ENCODE measurements around the gene PYGO2. TPM values are rescaled to one million over a fixed set of nuclear protein-coding genes. Genes with fewer than 3 reads are reported as not detected.

The PYGO2 gene, protein sequence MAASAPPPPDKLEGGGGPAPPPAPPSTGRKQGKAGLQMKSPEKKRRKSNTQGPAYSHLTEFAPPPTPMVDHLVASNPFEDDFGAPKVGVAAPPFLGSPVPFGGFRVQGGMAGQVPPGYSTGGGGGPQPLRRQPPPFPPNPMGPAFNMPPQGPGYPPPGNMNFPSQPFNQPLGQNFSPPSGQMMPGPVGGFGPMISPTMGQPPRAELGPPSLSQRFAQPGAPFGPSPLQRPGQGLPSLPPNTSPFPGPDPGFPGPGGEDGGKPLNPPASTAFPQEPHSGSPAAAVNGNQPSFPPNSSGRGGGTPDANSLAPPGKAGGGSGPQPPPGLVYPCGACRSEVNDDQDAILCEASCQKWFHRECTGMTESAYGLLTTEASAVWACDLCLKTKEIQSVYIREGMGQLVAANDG
- 11.1 and 11.7 TPM in 2 replicates for total RNA-seq

DNA sequence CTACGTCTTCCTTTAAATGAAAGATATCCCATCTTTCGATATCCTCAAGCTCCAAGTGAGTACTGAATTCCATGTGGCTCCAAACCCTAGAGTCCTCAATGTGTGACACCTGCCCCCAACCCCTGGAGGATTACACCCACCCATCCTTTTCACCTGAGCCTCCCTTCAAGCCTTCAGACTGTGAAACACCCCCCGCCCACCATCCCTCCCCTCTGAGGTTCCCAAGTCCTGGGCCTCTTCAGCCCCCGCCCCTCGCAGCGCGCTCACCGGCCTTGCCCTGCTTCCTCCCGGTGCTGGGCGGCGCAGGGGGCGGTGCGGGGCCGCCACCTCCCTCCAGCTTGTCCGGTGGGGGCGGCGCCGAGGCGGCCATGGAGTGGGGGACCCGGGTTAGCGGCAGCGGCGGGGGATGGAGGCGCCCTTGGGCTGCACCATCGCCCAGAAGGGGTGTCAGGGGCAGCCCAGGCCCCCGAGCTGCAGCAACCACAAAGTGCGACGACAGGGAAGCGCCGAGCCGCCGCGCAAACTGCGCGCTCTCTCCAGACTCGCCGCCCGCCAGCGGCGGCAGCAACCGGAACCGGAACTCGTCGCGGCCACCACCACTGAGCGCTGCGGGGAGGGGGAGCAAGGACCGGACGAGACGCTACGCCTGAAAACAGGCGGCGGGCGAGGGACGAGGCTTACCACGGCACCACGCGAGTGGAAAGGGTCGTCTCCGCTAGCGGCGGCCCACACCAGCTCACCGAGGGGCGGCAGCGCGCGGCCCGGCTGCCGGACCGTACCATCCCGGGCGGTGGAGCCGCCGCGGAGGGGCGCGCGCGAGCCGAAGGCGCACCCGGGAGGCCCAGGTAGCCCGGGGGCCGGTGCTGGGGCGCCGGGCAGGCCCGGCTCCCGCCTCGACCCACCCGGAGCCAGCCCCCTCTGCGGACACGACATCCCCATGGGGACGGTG, at the start of gene PYGO2:
TSS of gene PYGO2 (minus strand) at position 576 of the 949 bp plus-strand sequence. CDS start at position 370, 206 bp downstream.

DNA sequence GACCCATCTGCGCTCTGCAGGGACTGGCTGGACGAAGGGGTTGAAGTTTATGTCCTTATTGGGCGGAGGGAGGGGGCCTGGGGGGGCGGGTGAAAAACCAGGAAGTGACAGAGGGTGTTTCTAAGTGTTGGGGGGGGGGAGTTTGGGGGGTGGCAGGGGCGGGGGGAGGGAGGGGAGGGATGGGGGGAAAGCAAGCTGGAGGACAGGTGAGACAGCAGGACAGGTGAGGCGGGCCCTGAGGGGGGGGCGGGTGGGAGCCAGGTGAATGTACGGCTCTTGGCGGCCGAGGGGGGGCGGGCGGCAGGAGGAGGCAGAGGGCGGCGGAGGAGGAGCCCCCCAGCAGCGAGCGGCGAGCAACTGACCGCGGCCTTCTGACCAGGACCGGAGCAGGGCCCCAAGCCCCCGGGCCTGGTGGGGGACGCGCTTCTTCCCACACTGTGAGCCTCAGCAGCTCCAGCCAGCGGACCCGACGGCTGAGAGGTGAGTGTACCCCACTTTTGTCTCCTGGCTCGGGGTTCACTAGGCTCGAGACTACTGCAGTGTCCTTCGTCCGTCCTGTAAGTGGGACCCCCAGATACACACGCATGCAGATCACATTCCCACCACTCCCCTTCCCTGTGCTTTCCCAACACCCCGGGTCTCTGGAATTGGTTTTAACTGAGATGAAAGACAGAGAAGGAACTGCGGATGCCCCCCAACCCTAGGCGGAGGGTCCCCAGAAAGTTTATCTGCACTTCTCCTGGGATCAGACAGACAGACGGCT, 41.1 kb upstream of the PYGO2 start, which contains the start of gene ZBTB7B:
TSS of gene ZBTB7B (plus strand) at position 339 of the 763 bp plus-strand sequence. CDS start 11,859 bp downstream, outside the sequence.

DNA sequence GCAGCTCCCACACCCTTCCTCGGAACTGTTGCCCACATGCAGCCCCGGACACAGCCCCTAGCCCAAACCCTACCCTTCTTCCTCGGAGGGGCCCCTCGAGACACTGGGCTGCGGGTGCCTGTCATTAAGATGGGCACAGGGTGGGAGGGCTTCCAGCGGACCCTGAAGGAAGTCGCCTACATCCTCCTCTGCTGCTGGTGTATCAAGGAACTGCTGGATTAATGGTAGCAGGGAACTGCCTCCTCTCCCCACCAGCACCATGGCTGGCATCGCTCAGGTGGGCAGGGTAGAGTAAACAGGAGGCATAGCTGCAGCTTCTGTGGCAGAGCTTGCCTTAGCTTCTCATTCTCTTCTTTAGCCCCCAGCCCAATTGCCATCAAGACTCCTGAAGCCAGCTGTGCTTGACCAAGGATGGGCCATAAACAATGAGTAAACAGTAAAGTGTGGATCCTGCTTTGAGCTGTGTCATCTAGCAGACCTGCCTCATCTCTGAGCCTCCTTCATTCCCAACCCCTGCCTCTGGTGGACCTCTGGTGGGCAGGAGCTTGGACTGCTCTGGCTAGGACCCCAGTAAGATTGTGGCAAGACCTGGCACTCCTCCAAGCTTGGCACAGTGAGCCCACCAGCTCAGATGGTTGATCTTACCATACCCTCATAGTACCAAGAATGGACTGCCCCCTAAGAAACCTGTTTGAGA, 32.1 kb upstream of the PYGO2 start, which contains the start of gene LENEP:
TSS of gene LENEP (plus strand) at position 15 of the 697 bp plus-strand sequence. CDS start at position 37, 22 bp downstream.

DNA sequence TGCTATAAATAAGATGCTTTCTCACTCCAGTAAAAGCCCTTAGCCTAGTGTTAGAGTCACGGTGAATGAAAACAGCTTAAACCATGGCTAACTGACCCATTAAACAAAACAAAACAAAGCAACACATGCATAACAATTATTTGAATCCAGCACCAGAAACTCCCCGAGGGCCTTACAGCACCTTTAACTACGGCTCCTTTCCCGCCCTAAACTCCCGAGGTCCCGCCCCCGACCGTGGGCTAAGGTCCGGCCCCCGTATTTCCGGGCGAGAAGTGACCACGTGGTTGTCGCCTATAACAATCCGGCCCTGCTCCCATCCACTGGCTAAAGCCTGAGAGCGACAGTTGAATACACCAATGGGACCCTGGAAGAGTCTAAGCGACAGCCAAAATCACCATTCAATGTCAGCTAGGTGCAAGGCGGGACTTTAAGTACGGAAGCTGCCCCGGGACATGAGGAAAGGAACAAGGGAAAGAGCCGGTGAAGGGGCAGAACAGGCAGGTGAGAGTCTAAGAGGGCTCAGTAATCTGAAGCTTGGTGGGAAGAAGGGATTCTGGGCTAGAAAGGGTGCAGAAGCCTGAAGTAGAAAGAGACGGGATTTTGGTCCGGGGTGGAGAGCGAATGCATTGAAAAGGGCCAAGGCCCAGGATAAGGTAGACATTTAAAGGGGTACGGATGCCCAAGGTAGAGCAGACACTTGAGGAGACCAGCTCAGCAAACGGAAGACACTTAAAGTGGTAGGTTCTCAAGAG, 21.5 kb upstream of the PYGO2 start, which contains the start of gene FLAD1:
TSS of gene FLAD1 (plus strand) at position 448 of the 752 bp plus-strand sequence. CDS start 351 bp downstream, outside the sequence.

DNA sequence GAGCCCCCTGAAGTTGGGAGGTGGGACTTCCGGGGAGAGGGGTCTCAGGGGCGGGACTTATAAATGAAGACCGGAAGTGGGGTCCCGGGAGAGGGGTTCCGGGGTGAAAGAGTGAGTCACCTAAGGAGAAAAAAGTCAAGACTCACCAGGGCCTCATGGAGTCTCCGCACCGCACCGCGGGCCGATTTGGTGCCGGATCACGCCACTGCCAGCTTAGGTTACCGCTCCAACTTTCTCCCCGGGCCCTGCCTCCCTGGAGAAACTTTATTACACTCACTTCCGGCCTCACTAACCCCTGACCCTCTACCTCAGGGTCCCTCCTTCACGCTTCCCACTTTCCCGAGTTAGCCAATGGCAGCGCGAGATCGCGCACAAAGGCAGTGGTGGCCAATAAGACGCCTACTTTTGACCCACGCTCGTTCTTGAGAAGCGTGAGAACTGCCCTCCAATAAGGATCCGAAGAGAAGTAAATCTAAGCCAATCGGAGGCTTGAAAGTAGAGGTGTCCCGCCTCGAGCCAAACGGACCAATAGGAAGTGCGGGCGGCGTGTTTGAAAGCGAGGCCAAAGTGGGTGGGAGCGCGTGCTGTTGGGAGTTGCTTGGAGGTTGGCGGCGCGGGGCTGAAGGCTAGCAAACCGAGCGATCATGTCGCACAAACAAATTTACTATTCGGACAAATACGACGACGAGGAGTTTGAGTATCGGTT, 12.7 kb upstream of the PYGO2 start, which contains the start of gene CKS1B:
TSS of gene CKS1B (plus strand) at position 580 of the 706 bp plus-strand sequence. CDS start at position 645, 65 bp downstream.

DNA sequence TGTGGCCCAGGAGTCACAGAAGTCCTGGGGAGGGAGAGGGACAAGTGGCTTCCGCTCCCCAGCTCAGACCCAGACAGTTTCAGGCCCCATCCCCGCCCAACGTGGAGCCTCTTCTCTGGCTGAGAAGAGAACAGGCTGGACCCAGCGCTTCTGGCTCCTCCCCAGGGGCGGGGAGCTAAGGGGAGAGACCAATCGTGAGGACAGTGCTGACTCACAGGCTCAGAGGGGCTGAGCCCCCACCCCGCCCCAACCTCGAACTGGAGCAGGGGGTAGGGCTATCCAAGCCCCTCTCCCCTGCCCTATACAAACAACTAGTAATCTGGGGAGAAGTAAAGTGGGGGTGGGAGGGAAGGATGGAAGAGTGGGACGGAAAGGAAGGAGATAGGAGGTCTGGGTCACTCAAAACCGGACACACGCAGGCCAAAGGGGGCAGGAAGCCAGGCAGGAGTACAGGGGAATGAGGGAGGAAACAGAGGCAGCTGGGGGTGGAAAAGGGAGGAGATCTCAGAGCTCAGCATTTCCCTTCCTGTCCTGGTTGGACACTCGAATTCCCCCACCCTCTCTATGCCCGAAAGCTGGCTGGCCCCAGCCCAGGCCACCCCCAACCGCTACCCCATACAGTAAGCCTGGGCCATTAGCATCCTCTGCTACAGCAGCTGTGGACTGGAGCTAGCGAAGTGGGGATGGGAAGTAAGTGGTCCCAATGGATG, 9.2 kb upstream of the PYGO2 start, which contains the start of gene SHC1:
TSS of gene SHC1 (minus strand) at position 117 of the 710 bp plus-strand sequence. CDS start 221 bp downstream, outside the sequence.

DNA sequence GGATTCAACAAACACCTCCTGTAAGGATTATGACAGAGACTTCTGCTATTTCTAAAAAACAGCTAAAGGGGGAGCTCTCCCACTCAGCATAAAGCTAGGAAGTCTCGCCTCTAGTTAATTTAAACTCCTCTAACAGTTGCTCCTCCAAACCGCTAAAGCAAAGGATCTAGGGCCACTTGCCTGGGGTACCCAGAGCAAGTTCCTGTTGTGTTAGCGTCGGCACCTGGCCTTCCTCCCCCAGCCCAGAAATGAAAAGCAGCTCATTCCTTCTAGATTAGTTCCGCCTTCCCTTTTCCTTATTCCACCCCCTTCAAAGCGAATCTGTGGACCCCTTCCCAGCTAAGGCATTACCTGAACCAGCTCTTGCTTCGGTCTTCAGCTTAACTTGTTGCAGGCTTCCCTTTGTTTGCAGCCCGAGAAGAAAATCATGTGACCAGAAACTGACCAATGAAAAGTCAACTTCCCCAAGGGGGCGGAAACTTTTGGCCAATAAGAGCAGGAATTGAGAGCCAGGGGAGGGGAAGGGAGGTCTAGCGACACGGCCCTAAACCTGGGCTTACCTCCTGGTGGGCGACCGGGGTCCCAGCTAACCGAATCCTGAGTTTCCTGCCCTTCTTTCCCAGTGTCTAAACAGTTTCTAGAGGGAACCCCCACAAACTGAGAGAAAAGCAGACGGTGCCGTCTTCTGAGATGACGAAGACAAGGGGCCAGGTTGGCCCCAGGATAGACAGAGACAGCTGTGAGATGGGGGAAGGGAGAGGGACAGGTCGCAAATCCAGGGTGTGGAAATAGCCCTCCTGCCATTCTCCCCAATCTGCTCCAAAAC, 5.7 kb downstream of the PYGO2 start, which contains the start of gene PBXIP1:
TSS of gene PBXIP1 (minus strand) at position 382 of the 826 bp plus-strand sequence. CDS start 2,378 bp downstream, outside the sequence.

DNA sequence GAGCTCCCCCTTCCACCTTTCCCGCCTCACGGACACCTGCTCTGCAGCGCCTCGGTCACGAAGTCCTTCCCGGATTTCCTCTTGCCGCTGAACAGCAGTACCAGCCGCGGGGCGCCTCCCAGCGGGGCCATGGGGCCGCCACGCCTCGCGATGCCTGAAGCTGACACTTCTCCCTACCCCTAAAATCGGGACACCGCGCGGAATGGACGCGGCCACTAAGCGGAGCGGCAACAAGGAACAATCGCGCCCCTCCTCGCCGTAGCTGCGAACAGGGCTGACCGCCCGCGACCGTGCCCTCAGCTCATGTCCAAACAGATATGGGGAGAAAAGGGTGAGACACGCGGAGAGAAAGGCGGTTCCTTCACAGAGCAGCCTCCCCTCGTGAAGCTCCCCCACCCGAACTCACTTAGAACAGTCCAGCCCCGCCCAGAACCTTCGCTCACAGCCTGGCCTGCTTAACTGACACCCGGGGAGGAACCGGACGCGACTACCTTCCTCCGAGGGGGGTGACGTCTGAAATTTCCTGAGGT, 25.0 kb downstream of the PYGO2 start, which contains the start of gene PMVK:
TSS of gene PMVK (minus strand) at position 165 of the 530 bp plus-strand sequence. CDS start at position 131, 34 bp downstream.

Other genes with a start within 250 kb of the PYGO2 start
- 0.07 TPM in 2 replicates for gene KCNN3, start 91.5 kb downstream of the PYGO2 start, total RNA-seq
- gene PMVK, start 25.1 kb downstream of the PYGO2 start, total RNA-seq = 7.9 and 9.6 TPM in 2 replicates
- gene PBXIP1, start 5.7 kb downstream of the PYGO2 start, total RNA-seq = 127 and 136 TPM in 2 replicates
- gene SHC1, start 9.0 kb upstream of the PYGO2 start, total RNA-seq = 432 and 457 TPM in 2 replicates
- 26.8 and 39.6 TPM in 2 replicates for gene CKS1B, start 12.9 kb upstream of the PYGO2 start, total RNA-seq
- 13.0 and 21.8 TPM in 2 replicates for gene FLAD1, start 21.6 kb upstream of the PYGO2 start, total RNA-seq
- gene LENEP, start 31.8 kb upstream of the PYGO2 start, total RNA-seq = 0.33 TPM in 1 of 2 replicates, not detected in the other
- gene ZBTB7B, start 41.0 kb upstream of the PYGO2 start, total RNA-seq = 27.9 and 31.9 TPM in 2 replicates
- gene DCST2, start 72.0 kb upstream of the PYGO2 start, total RNA-seq = 0.07 TPM in 1 of 2 replicates, not detected in the other
- gene DCST1, start 72.0 kb upstream of the PYGO2 start, total RNA-seq = not detected in 2 replicates
- 113 and 152 TPM in 2 replicates for gene ADAM15, start 89.5 kb upstream of the PYGO2 start, total RNA-seq
- gene EFNA4, start 102.0 kb upstream of the PYGO2 start, total RNA-seq = 4.6 and 6.5 TPM in 2 replicates
- gene EFNA3, start 117.1 kb upstream of the PYGO2 start, total RNA-seq = 3.1 and 4.2 TPM in 2 replicates
- gene EFNA1, start 166.1 kb upstream of the PYGO2 start, total RNA-seq = 1.0 and 3.7 TPM in 2 replicates
- 18.8 and 22.9 TPM in 2 replicates for gene SLC50A1, start 174.1 kb upstream of the PYGO2 start, total RNA-seq
- gene DPM3, start 178.7 kb upstream of the PYGO2 start, total RNA-seq = 18.4 and 18.5 TPM in 2 replicates
- 137 and 153 TPM in 2 replicates for gene KRTCAP2, start 211.5 kb upstream of the PYGO2 start, total RNA-seq
- gene TRIM46, start 212.1 kb upstream of the PYGO2 start, total RNA-seq = 5.2 and 12.0 TPM in 2 replicates
- gene THBS3, start 246.1 kb upstream of the PYGO2 start, total RNA-seq = 32.0 and 94.1 TPM in 2 replicates
- 29.9 and 34.6 TPM in 2 replicates for gene MTX1, start 246.9 kb upstream of the PYGO2 start, total RNA-seq

Data from smooth muscle cell of the pulmonary artery (primary cell).